ENCODE data around the gene SCLT1.

SCLT1 gene

GRCh38 chr4:128854433-128854832 lies 238.9 kb downstream of the SCLT1 start:
- peaks cover 75% of the 10 kb centered on the region for H3K36me3 ChIP-seq (replicated peaks; ENCODE audit: low read depth, low read length)
- H3K27me3 ChIP-seq (ENCODE audit: low read depth, low read length) = no peaks in the 10 kb centered on the region
- H3K9ac ChIP-seq (ENCODE audit: low read length) = no peak overlapping the region
- H3K4me2 ChIP-seq (ENCODE audit: low read length) = no peak overlapping the region
- no peaks in the 10 kb centered on the region for H3K9me3 ChIP-seq (ENCODE audit: insufficient read depth, low read length)
- H3K79me2 ChIP-seq (ENCODE audit: low read length) = no peaks in the 10 kb centered on the region
- H3K4me1 ChIP-seq (ENCODE audit: low read length) = peaks cover 6% of the 10 kb centered on the region
- no peak overlapping the region for H3K4me3 ChIP-seq (ENCODE audit: low read length)
- no peaks in the 10 kb centered on the region for H4K20me1 ChIP-seq (ENCODE audit: insufficient read depth, low read length)
- no peak overlapping the region for H3K27ac ChIP-seq (ENCODE audit: low read length)
- no peak overlapping the region for H2AFZ ChIP-seq (ENCODE audit: low read depth, low read length)
- TF ChIP-seq CTCF (IDR thresholded peaks at IDR 0.05; ENCODE audit: low read depth, low read length) (no peak), EZH2phosphoT487 (IDR thresholded peaks at IDR 0.05; ENCODE audit: low read depth) (no peak)

GRCh38 chr4:128853741-128854140 lies 239.6 kb downstream of the SCLT1 start:
- Histone ChIP-seq H3K79me2 (ENCODE audit: low read length) (no peaks in the 10 kb centered on the region), H3K4me1 (ENCODE audit: low read length) (no peaks in the 10 kb centered on the region)
- TF ChIP-seq CTCF (IDR thresholded peaks at IDR 0.05; ENCODE audit: low read depth, low read length) (no peak), EZH2phosphoT487 (IDR thresholded peaks at IDR 0.05; ENCODE audit: low read depth) (no peak)

GRCh38 chr4:128850252-128850651 lies 243.1 kb downstream of the SCLT1 start:
- Histone ChIP-seq H3K4me1 (ENCODE audit: low read length) (no peaks in the 10 kb centered on the region), H2AFZ (ENCODE audit: low read depth, low read length) (no peak overlapping the region), H3K9ac (ENCODE audit: low read length) (no peak overlapping the region), H3K4me3 (ENCODE audit: low read length) (no peak overlapping the region), H4K20me1 (ENCODE audit: insufficient read depth, low read length) (no peaks in the 10 kb centered on the region), H3K27ac (ENCODE audit: low read length) (no peak overlapping the region), H3K27me3 (ENCODE audit: low read depth, low read length) (no peaks in the 10 kb centered on the region), H3K36me3 (replicated peaks; ENCODE audit: low read depth, low read length) (peaks cover 70% of the 10 kb centered on the region), H3K4me2 (ENCODE audit: low read length) (no peak overlapping the region), H3K9me3 (ENCODE audit: insufficient read depth, low read length) (no peaks in the 10 kb centered on the region), H3K79me2 (ENCODE audit: low read length) (no peaks in the 10 kb centered on the region; the same call in 1 of the 2 replicates)
- TF ChIP-seq CTCF (IDR thresholded peaks at IDR 0.05; ENCODE audit: low read depth, low read length) (no peak), EZH2phosphoT487 (IDR thresholded peaks at IDR 0.05; ENCODE audit: low read depth) (no peak)

More at GRCh38 chr4:128853741-128854140, 239.6 kb downstream of the SCLT1 start:
- no peaks in the 10 kb centered on the region for H3K27me3 ChIP-seq (ENCODE audit: low read depth, low read length)
- no peak overlapping the region for H3K27ac ChIP-seq (ENCODE audit: low read length)
- H3K36me3 ChIP-seq (replicated peaks; ENCODE audit: low read depth, low read length) = peaks cover 76% of the 10 kb centered on the region
- H3K4me3 ChIP-seq (ENCODE audit: low read length) = no peak overlapping the region
- no peaks in the 10 kb centered on the region for H3K9me3 ChIP-seq (ENCODE audit: insufficient read depth, low read length)
- no peaks in the 10 kb centered on the region for H4K20me1 ChIP-seq (ENCODE audit: insufficient read depth, low read length)
- H3K9ac ChIP-seq (ENCODE audit: low read length) = no peak overlapping the region
- H2AFZ ChIP-seq (ENCODE audit: low read depth, low read length) = no peak overlapping the region
- no peak overlapping the region for H3K4me2 ChIP-seq (ENCODE audit: low read length)

- no peaks in the 10 kb centered on the region for H3K4me1 ChIP-seq (ENCODE audit: low read length)
- H2AFZ ChIP-seq (ENCODE audit: low read depth, low read length) = no peak overlapping the region
- no peaks in the 10 kb centered on the region for H4K20me1 ChIP-seq (ENCODE audit: insufficient read depth, low read length)
- no peak for TF ChIP-seq EZH2phosphoT487 (IDR thresholded peaks at IDR 0.05; ENCODE audit: low read depth)
- no peak for TF ChIP-seq CTCF (IDR thresholded peaks at IDR 0.05; ENCODE audit: low read depth, low read length)
- no peak overlapping the region for H3K4me3 ChIP-seq (ENCODE audit: low read length)
- no peaks in the 10 kb centered on the region for H3K9me3 ChIP-seq (ENCODE audit: insufficient read depth, low read length)
- no peaks in the 10 kb centered on the region for H3K27me3 ChIP-seq (ENCODE audit: low read depth, low read length)
- peaks cover 10% of the 10 kb centered on the region; the same call in 1 of the 2 replicates for H3K79me2 ChIP-seq (ENCODE audit: low read length)
- no peak overlapping the region for H3K27ac ChIP-seq (ENCODE audit: low read length)
- H3K4me2 ChIP-seq (ENCODE audit: low read length) = no peak overlapping the region
- H3K36me3 ChIP-seq (replicated peaks; ENCODE audit: low read depth, low read length) = peaks cover 72% of the 10 kb centered on the region
- no peak overlapping the region for H3K9ac ChIP-seq (ENCODE audit: low read length)
These were observed 244.9 kb downstream of the SCLT1 start for GRCh38 chr4:128848461-128848860.

Data from OCI-LY3 (cell line).